Astrocyte (in vitro differentiated cells and primary cell): ENCODE data around the gene NUTF2. TPM values are rescaled to one million over a fixed set of nuclear protein-coding genes. Genes with fewer than 3 reads are reported as not detected.

Experiments used
- DNase-seq: peaks from one replicate; pipeline ENCODE4 v3.0.0-alpha.2; 2010; ENCODE audit warnings: low read depth
- FAIRE-seq: peaks from 2 replicates; lab custom pipeline; 2011; peaks lifted over from hg19 to GRCh38; lab: Jason Lieb, UNC
- H2AFZ ChIP-seq: 2 replicates; pipeline ENCODE4 v1.6.0; 2012; ENCODE audit warnings: low read depth, low read length, inconsistent platforms
- H3K27ac ChIP-seq: 2 replicates; pipeline ENCODE4 v1.5.1; 2011; ENCODE audit warnings: low read depth, low read length, inconsistent platforms
- H3K27me3 ChIP-seq: 2 replicates; pipeline ENCODE4 v1.6.0; 2011; ENCODE audit warnings: low read length, inconsistent platforms; ENCODE audit not compliant: insufficient read depth
- H3K36me3 ChIP-seq: 2 replicates; pipeline ENCODE4 v1.5.1; 2011; ENCODE audit warnings: low read length, inconsistent platforms; ENCODE audit not compliant: insufficient read depth
- H3K4me1 ChIP-seq: 2 replicates; pipeline ENCODE4 v1.5.1; 2011; ENCODE audit warnings: low read length, inconsistent platforms; ENCODE audit not compliant: insufficient read depth
- H3K4me2 ChIP-seq: 2 replicates; pipeline ENCODE4 v1.6.0; 2012; ENCODE audit warnings: low read length, inconsistent platforms
- H3K4me3 ChIP-seq: 2 replicates; pipeline ENCODE4 v1.5.1; 2011; ENCODE audit warnings: low read depth, mild to moderate bottlenecking, low read length, inconsistent platforms; ENCODE audit not compliant: insufficient read depth
- H3K79me2 ChIP-seq: 2 replicates; pipeline ENCODE4 v1.6.0; 2012; ENCODE audit warnings: mild to moderate bottlenecking, low read length, inconsistent platforms; ENCODE audit not compliant: insufficient read depth
- H3K9ac ChIP-seq: 2 replicates; pipeline ENCODE4 v1.6.0; 2012; ENCODE audit warnings: mild to moderate bottlenecking, low read length, inconsistent platforms
- H3K9me3 ChIP-seq: 2 replicates; pipeline ENCODE4 v1.5.1; 2012; ENCODE audit warnings: low read depth, mild to moderate bottlenecking, low read length, inconsistent platforms; ENCODE audit not compliant: insufficient read depth
- H4K20me1 ChIP-seq: 2 replicates; pipeline ENCODE4 v1.6.0; 2012; ENCODE audit warnings: low read length, inconsistent platforms; ENCODE audit not compliant: insufficient read depth
- H3K27ac Mint-ChIP-seq: one replicate; pipeline ENCODE4 v1.8.0; 2021; ENCODE audit warnings: mild to moderate bottlenecking, mixed read lengths; ENCODE audit not compliant: unreplicated experiment
- H3K27me3 Mint-ChIP-seq: one replicate; pipeline ENCODE4 v1.8.0; 2021; ENCODE audit warnings: low read depth, mixed read lengths; ENCODE audit not compliant: unreplicated experiment
- H3K36me3 Mint-ChIP-seq: one replicate; pipeline ENCODE4 v1.8.0; 2021; ENCODE audit warnings: low read depth, mixed read lengths; ENCODE audit not compliant: unreplicated experiment
- H3K4me1 Mint-ChIP-seq: one replicate; pipeline ENCODE4 v1.8.0; 2021; ENCODE audit warnings: low read depth, mixed read lengths; ENCODE audit not compliant: unreplicated experiment
- H3K4me3 Mint-ChIP-seq: one replicate; pipeline ENCODE4 v1.8.0; 2021; ENCODE audit warnings: mild to moderate bottlenecking, moderate library complexity, mixed read lengths; ENCODE audit not compliant: unreplicated experiment
- H3K9me3 Mint-ChIP-seq: one replicate; pipeline ENCODE4 v1.8.0; 2021; ENCODE audit warnings: mild to moderate bottlenecking, mixed read lengths; ENCODE audit not compliant: unreplicated experiment
- EZH2 ChIP-seq: IDR thresholded peaks from 2 replicates; pipeline ENCODE4 v1.6.1; 2012; ENCODE audit warnings: mild to moderate bottlenecking, low read length, inconsistent platforms; ENCODE audit not compliant: insufficient read depth
- total RNA-seq: library from RNA; stranded (reverse); gene quantifications from 2 replicates; pipeline ENCODE4 v1.2.1, GENCODE V29; 2021
- TF ChIP-seq, protein P1 (sequence below): IDR thresholded peaks from 2 replicates; pipeline ENCODE4 v1.5.1; 2011; ENCODE audit warnings: low read depth, mild to moderate bottlenecking, inconsistent platforms, low read length, moderate library complexity; ENCODE audit not compliant: insufficient read depth

The NUTF2 gene
- total RNA-seq, 1 donor from 2014 or later: 224 TPM

DNA sequence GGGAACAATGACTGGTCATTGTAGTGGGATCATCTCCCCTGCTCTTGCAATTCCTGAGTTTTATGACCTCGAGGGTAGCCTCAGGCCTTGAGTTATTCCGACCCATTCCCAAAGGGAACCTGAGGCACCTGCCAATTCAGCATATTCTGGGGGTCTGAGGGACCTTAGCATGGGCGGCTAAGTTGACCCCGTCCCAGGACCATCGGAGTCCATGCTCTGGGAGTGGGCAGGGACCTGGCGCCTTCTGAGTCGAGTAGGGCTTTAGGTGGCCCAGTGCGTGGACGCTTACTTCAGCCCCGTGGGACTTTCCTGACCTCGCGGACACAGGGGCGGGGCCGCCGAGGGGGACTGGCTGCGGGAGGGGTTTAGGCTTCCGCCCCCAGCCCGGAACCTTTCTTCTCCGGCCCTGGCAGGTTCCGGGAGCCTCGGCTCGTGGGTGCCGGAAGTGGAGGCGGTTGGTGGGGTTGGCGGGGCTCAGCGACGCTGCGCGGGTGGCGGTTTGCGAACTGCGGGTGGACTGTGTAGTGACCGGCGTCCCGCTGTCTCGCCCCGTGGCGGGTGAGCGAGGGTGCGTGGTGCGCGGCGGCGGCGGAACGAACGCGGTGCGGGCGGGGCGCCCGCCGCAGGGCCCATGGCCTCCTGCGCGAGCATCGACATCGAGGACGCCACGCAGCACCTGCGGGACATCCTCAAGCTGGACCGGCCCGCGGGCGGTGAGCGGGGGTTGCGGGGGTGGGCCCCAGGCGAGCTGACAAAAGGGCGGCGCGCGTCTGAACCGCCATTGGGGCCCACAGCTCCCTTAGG, 26.1 kb downstream of the NUTF2 start, which contains the start of gene EDC4:
EDC4 (plus strand) TSS at position 422 of the 804 bp plus-strand sequence; CDS start at position 632, 210 bp downstream.
- Histone ChIP-seq H3K9me3 (no peaks in the 10 kb centered on the region), H3K27me3 (no peaks in the 10 kb centered on the region), H3K36me3 (peaks cover 32% of the 10 kb centered on the region), H4K20me1 (peaks cover 72% of the 10 kb centered on the region), H3K4me3 (peak within 1 kb of the TSS; percentile 78), H3K4me1 (peaks cover 13% of the 10 kb centered on the region), H3K9ac (peak within 1 kb of the TSS; percentile 97), H3K27ac (peak within 1 kb of the TSS; percentile 68), H3K4me2 (peak within 1 kb of the TSS; percentile 97), H3K79me2 (peaks cover 53% of the 10 kb centered on the region), H2AFZ (peak within 1 kb of the TSS; percentile 73)
- Mint-ChIP-seq H3K27me3 (no peaks in the 10 kb centered on the region), H3K4me3 (peak within 1 kb of the TSS; percentile 97), H3K27ac (peak within 1 kb of the TSS; percentile 60), H3K4me1 (peaks cover 17% of the 10 kb centered on the region), H3K9me3 (no peaks in the 10 kb centered on the region), H3K36me3 (peaks cover 12% of the 10 kb centered on the region)
- DNase-seq: peak; percentile 62
- no peak for TF ChIP-seq EZH2
- TF ChIP-seq, protein P1, sequence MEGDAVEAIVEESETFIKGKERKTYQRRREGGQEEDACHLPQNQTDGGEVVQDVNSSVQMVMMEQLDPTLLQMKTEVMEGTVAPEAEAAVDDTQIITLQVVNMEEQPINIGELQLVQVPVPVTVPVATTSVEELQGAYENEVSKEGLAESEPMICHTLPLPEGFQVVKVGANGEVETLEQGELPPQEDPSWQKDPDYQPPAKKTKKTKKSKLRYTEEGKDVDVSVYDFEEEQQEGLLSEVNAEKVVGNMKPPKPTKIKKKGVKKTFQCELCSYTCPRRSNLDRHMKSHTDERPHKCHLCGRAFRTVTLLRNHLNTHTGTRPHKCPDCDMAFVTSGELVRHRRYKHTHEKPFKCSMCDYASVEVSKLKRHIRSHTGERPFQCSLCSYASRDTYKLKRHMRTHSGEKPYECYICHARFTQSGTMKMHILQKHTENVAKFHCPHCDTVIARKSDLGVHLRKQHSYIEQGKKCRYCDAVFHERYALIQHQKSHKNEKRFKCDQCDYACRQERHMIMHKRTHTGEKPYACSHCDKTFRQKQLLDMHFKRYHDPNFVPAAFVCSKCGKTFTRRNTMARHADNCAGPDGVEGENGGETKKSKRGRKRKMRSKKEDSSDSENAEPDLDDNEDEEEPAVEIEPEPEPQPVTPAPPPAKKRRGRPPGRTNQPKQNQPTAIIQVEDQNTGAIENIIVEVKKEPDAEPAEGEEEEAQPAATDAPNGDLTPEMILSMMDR: no peak
- no peak for FAIRE-seq

DNA sequence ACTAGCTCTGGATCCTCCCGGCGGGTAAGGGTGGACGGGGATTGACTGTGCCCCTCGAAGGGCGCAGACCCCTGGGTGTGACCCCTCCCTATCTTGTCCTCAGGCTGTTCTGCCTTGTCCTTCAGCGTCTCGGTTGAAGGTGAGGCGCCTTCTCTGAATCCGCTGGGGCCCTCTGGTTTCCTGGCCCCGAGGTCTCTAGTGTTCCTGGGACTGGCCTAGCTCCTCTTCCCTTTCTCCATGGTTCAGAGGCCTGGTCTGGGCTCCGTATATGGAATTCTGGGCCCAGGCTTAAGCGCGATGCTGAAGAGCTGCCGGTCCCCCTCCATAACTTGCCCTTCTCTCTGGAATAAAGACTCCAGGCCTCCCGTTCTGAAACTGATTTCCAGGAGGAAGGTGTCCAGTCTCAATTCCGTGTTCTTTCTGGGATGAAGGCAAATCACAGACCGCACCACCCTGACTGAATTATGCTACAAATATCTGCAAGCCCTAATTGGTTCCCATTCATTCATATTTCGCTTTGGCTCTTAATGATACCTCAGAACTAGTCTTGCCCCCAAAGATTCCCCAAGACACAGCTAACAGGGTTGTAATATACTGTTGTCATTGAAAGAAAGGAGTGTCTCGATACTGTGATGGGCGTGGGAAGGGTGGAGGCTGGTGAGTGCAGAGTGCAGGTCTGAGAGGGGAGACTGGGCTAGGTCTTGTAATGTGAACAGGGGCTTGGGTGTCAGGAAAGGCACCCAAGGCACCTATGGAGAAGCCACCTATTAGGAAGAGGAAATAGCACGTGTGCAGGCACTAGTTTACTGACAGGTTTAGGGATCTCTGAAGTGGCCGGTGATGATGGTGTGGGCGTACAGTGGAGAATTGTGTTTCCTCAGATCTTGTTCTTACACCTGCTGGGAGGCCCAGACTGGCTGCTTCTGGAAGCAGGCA, 27.0 kb downstream of the NUTF2 start:
- H3K36me3 Mint-ChIP-seq: peaks cover 14% of the 10 kb centered on the region
- H3K9me3 Mint-ChIP-seq: no peaks in the 10 kb centered on the region
- Histone ChIP-seq H2AFZ (peak overlapping the region; percentile 73), H3K4me3 (peak overlapping the region; percentile 78), H3K36me3 (peaks cover 34% of the 10 kb centered on the region), H3K27me3 (no peaks in the 10 kb centered on the region), H4K20me1 (peaks cover 73% of the 10 kb centered on the region), H3K79me2 (peaks cover 51% of the 10 kb centered on the region), H3K9ac (peak overlapping the region; percentile 97), H3K4me2 (peak overlapping the region; percentile 97), H3K4me1 (peaks cover 13% of the 10 kb centered on the region), H3K27ac (peak overlapping the region; percentile 68), H3K9me3 (no peaks in the 10 kb centered on the region)
- peak overlapping the region; percentile 97 for H3K4me3 Mint-ChIP-seq
- no peak for TF ChIP-seq EZH2
- TF ChIP-seq, protein P1: no peak
- H3K27me3 Mint-ChIP-seq: no peaks in the 10 kb centered on the region
- peaks cover 16% of the 10 kb centered on the region for H3K4me1 Mint-ChIP-seq
- peak overlapping the region; percentile 55 for H3K27ac Mint-ChIP-seq
- no peak for FAIRE-seq
- DNase-seq: no peak
